Ramos (cell line): ENCODE results near the gene SLITRK5.

Experiments
- in situ Hi-C: fragments of 300-500 bp; cut with MboI; formaldehyde crosslinking; loops from one replicate; pipeline ENCODE4 v1.14.3; 2022; ENCODE audit warnings: low sequenced_read_pairs; ENCODE audit not compliant: unreplicated experiment

The SLITRK5 gene

DNA sequence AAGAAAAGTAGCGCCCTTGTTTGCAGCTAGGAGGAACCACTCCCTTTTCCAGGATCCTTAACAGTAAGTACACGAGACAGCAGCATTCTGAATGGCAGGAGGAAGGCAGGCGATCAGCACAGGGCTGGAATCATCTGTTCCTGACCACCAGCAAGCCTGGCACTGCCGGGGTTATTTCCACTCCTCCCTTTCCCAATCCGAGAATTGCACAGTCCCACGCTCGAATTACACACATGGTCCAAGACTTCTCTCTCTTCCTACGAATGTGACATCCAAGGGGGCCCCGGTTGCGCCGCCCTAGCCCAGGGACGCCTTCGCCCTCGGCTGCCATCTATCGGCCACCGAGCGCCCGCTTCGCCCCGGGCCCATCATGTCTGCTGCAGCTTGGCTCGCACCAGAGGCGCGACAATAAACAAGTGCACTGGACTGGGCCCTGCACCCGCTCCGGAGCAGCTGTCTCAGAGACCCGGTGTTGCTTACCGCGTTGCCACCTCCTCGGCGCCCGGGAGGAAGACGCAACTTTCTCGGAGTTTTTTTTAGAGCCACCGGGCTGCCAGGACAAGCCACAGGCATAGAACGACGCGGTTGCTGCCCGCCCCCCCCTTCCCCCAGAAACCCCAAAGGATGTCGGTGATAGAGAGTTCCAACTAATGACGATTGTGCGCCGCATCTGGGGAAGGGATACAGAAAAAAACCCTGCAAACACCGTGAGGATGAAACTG lies at the start of gene SLITRK5:
Gene SLITRK5 (plus strand): TSS at position 341 of the 722 bp plus-strand sequence. CDS start 4,018 bp downstream, outside the sequence.
- in situ Hi-C loops = no loop called here

- in situ Hi-C loops = no loop called here
These were observed 48.2 kb upstream of the SLITRK5 start for GRCh38 chr13:87622971-87623370.

DNA sequence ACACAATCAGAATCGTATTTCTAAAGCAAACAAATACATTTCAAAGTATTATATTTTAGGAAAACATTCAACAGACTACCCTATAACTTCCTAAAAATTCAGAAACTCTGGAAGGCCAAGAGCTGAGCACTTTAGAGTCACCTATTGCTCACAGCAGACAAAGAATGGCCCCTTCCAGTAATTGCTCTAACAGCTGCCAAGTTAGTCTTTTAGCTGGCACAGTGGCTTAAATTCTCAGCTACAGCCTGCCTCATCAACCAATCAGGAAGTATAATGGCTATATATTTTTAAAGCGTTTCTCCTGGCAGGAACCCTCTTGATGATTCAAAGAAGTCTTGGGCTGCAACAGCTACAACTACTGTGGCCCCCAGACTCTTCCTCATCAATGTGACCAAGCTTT lies 14.9 kb upstream of the SLITRK5 start:
- in situ Hi-C loops = no loop called here

GRCh38 chr13:87661471-87661870 lies 9.7 kb upstream of the SLITRK5 start:
- in situ Hi-C loops = no loop called here

- in situ Hi-C loops = no loop called here
These were observed 4.3 kb upstream of the SLITRK5 start for GRCh38 chr13:87666831-87667230.

DNA sequence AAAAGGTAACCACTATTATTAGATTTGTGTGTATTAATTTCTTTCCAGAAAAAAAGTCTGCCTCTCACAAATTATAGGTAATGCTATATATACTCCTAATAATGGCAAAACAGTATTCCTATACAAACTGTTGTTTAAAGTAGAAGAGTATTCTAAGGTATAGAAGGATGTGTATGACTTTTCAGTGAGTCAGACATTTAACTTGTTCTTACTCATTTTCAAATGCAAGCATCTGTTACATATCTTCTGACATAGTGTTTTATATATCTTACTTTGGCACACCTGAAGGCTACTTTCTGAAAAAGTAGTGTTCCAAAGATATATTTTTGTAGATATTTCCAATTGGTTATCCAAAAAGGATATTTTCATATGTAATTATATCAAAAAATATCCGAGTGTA lies 3.5 kb upstream of the SLITRK5 start:
- in situ Hi-C loops = no loop called here

DNA sequence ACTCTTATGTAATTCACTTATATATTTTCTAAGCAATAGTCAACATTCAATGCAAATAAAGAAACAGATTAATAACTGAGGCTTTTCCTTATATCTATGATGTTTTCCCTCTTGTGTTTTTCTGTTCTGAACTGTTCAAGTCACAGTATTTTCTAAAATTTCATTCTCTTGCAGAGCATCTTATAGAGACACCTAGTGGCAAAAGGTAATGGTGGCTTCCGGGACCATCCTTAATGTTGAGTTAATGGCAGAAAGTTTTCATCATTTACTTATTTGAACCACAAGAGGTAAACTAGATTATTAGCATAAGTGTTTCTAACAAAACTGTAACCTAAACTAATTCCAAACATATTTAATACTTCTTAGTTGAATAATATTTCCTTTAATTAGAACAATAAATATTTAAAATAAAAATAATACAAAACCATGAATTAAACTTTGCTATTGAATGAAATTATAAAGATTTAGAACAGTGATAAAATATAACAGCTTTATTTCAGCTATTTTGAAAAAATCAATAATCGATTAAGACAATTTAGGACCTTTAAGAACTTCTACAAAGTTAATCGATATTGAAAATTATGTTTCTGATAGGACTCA lies 1.7 kb upstream of the SLITRK5 start:
- in situ Hi-C loops = no loop called here

- in situ Hi-C loops = no loop called here
These were observed 808 bp downstream of the SLITRK5 start for GRCh38 chr13:87671753-87672605.

- in situ Hi-C loops = no loop called here
These were observed 3.1 kb downstream of the SLITRK5 start for GRCh38 chr13:87674247-87674738.

- in situ Hi-C loops = no loop called here
These were observed 4.7 kb downstream of the SLITRK5 start for GRCh38 chr13:87675851-87676250.

- in situ Hi-C loops = no loop called here
These were observed 5.3 kb downstream of the SLITRK5 start for GRCh38 chr13:87676254-87677042.

GRCh38 chr13:87677043-87677495 lies 5.9 kb downstream of the SLITRK5 start:
- in situ Hi-C loops = no loop called here

DNA sequence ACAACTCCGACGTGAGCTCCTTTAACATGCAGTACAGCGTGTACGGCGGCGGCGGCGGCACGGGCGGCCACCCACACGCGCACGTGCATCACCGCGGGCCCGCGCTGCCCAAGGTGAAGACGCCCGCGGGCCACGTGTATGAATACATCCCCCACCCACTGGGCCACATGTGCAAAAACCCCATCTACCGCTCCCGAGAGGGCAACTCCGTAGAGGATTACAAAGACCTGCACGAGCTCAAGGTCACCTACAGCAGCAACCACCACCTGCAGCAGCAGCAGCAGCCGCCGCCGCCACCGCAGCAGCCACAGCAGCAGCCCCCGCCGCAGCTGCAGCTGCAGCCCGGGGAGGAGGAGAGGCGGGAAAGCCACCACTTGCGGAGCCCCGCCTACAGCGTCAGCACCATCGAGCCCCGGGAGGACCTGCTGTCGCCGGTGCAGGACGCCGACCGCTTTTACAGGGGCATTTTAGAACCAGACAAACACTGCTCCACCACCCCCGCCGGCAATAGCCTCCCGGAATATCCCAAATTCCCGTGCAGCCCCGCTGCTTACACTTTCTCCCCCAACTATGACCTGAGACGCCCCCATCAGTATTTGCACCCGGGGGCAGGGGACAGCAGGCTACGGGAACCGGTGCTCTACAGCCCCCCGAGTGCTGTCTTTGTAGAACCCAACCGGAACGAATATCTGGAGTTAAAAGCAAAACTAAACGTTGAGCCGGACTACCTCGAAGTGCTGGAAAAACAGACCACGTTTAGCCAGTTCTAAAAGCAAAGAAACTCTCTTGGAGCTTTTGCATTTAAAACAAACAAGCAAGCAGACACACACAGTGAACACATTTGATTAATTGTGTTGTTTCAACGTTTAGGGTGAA lies 6.6 kb downstream of the SLITRK5 start:
- in situ Hi-C loops = no loop called here

DNA sequence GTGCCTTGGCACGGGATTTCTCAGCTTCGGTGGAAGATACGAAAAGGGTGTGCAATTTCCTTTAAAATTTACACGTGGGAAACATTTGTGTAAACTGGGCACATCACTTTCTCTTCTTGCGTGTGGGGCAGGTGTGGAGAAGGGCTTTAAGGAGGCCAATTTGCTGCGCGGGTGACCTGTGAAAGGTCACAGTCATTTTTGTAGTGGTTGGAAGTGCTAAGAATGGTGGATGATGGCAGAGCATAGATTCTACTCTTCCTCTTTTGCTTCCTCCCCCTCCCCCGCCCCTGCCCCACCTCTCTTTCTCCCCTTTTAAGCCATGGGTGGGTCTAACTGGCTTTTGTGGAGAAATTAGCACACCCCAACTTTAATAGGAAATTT lies 7.2 kb downstream of the SLITRK5 start:
- in situ Hi-C loops = no loop called here

GRCh38 chr13:87680298-87680697 lies 9.1 kb downstream of the SLITRK5 start:
- in situ Hi-C loops = no loop called here

DNA sequence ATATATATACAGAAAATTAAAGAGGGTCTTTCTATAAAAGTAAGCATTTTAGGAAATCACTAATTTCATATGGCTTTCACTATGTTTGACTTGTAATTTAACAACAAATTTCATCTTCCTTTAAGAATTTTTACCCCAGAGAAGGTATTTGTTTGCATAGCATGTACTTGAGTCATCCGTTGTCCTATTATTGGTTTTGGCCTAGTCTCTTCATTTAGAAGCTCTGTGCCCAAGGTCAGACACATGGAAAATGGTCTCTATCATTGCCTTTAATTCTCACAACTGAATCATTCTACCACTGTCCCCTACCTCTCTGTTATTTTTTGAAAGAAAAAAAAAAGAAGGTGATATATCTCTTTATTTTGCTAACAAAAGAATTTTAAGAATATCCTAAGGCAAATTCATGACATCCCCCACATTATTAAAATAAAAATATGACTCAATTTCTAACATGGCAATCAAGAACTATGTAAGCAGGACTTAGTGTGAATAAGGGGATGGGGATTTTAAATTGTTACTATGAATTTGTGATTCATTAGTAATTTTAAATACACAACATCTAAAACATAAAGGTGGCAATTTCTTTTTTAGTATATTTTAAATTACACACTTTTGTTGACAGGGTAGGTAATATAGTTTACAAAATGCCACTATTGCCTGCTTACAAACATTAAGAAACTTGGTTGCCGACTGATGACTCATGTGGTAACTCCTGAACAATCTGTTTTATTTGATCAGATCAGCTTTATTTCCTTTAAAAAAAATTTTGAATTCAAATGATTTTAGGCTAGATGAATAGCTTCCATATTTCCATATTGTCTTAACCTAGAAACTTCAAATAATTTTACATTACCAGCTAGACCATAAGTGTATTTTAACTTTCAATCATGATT lies 13.9 kb downstream of the SLITRK5 start:
- in situ Hi-C loops = no loop called here

- in situ Hi-C loops = no loop called here
These were observed 25.3 kb downstream of the SLITRK5 start for GRCh38 chr13:87696458-87696857.

- in situ Hi-C loops = no loop called here
These were observed 27.1 kb downstream of the SLITRK5 start for GRCh38 chr13:87698268-87698667.
